NK-92 (cell line): ENCODE measurements around the gene AMBP.

Source experiments
- DNase-seq: peaks from one replicate; lab custom pipeline; 2025; ENCODE audit not compliant: unreplicated experiment; lab: John Stamatoyannopoulos, UW

The AMBP gene

DNA sequence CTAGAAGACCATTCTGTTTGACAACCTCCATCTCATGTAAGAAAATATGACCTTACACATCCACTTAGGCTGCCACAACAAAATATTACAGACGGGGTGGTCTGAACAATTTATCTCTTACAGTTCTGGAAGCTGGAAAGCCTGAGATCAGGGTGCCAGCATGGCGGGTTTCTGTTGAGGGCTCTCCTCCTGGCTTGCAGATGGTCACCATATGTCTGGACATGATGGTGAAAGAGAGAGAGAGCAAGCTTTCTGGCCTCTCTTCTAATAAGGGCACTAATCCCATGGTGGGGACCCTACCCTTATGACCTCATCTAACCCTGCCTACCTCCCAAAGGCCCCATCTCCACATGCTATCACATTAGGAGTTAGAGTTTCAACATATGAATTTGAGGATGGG lies 66.0 kb downstream of the AMBP start:
- no peak for DNase-seq

DNA sequence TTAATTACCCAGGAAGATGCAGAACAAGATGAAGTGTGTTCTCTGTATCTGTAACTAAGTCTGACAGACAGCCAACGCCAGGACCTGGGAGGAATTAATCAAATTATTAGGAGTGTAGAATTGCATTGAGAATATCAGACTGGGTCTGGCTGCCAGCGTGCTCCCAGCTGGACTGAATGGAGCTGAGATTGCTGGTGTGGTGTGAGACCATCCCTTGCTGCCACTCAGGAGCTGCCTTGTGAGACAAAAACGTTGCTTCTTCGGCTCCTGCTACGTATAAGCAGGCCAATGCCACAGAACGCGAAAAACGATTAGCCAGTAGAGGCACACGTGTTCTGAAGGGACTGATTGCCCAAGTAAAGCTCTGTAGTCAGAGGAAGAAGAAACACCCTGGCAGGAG lies 66.8 kb downstream of the AMBP start:
- DNase-seq = no peak
